ENCODE data around the gene HAUS2.

HAUS2 gene

DNA sequence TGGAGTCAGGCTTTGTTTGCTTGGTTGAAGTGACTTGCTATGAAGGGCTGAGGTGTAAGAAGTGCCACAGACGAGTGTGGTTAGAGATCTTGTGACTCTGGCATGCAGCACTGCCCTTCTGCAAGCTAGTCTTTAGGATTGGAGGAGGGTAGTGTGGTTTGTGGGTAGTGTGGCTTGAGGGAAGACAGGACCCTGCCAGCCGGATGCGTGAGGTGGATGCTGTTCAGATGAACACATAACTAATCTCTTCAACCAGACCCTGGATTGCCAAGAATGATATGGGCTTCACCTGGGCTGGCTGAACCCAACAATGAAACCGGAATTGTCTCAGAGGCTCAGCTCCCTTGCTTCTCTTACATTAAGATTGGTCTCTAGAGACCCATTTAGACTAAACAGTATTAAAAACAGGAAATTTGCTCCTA is 59.5 kb downstream of the HAUS2 start:
- Histone ChIP-seq H3K9ac (ENCODE audit: low read depth, low read length) (no peak overlapping the region), H3K4me2 (ENCODE audit: insufficient read depth, low read length) (no peak overlapping the region), H3K4me3 (ENCODE audit: low read depth in 1 of 2, low read length in 2 of 2) (no peak overlapping the region), H3K27me3 (ENCODE audit: insufficient read depth, low read length, poor library complexity) (no peaks in the 10 kb centered on the region), H2AFZ (ENCODE audit: low read depth, low read length) (no peak overlapping the region), H3K4me1 (ENCODE audit: insufficient read depth, low read length) (peaks cover 18% of the 10 kb centered on the region), H3K9me3 (ENCODE audit: insufficient read depth, low read length, severe bottlenecking) (no peaks in the 10 kb centered on the region), H4K20me1 (ENCODE audit: insufficient read depth, low read length) (peaks cover 9% of the 10 kb centered on the region), H3K36me3 (ENCODE audit: insufficient read depth, low read length) (no peaks in the 10 kb centered on the region), H3K27ac (ENCODE audit: low read length) (no peak overlapping the region), H3K79me2 (ENCODE audit: insufficient read depth, low read length) (no peaks in the 10 kb centered on the region)
- TF ChIP-seq EZH2 (IDR thresholded peaks at IDR 0.05; ENCODE audit: borderline replicate concordance, low read depth, low read length, severe bottlenecking) (no peak), CTCF (IDR thresholded peaks at IDR 0.05; ENCODE audit: borderline replicate concordance, extremely low read depth, low read length, poor library complexity, severe bottlenecking) (no peak)
- DNase-seq (peak; percentile 78), ATAC-seq (ENCODE audit: insufficient read depth, low read depth) (peak; percentile 96)

- Histone ChIP-seq H3K4me1 (ENCODE audit: insufficient read depth, low read length) (peaks cover 18% of the 10 kb centered on the region), H3K27me3 (ENCODE audit: insufficient read depth, low read length, poor library complexity) (no peaks in the 10 kb centered on the region), H3K9ac (ENCODE audit: low read depth, low read length) (no peak overlapping the region), H3K27ac (ENCODE audit: low read length) (no peak overlapping the region), H3K9me3 (ENCODE audit: insufficient read depth, low read length, severe bottlenecking) (no peaks in the 10 kb centered on the region), H4K20me1 (ENCODE audit: insufficient read depth, low read length) (peaks cover 9% of the 10 kb centered on the region), H3K36me3 (ENCODE audit: insufficient read depth, low read length) (no peaks in the 10 kb centered on the region), H3K79me2 (ENCODE audit: insufficient read depth, low read length) (no peaks in the 10 kb centered on the region), H3K4me2 (ENCODE audit: insufficient read depth, low read length) (no peak overlapping the region), H2AFZ (ENCODE audit: low read depth, low read length) (no peak overlapping the region), H3K4me3 (ENCODE audit: low read depth in 1 of 2, low read length in 2 of 2) (no peak overlapping the region)
- DNase-seq (no peak), ATAC-seq (ENCODE audit: insufficient read depth, low read depth) (no peak)
- TF ChIP-seq CTCF (IDR thresholded peaks at IDR 0.05; ENCODE audit: borderline replicate concordance, extremely low read depth, low read length, poor library complexity, severe bottlenecking) (no peak), EZH2 (IDR thresholded peaks at IDR 0.05; ENCODE audit: borderline replicate concordance, low read depth, low read length, severe bottlenecking) (no peak)
Observed at GRCh38 chr15:42608752-42609488, 60.3 kb downstream of the HAUS2 start.

DNA sequence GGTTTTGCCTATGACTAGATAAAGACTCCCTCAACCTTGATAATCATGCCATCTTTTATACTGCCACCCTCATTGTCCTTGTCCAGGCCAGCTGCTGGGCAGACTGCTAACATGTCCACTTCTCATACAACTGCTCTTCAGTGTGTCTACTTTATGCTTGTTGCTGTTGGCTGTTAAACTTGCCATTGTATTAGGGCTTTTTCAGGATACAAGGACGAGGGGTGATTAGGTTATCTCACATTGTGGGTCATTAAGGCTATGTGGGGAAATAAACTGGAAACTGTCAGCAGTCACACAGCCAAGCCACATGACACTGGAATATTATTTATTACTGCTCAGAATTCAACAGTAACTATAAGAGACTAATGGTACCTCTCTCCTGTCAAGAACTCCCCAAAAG is 62.9 kb downstream of the HAUS2 start:
- Histone ChIP-seq H3K4me1 (ENCODE audit: insufficient read depth, low read length) (peaks cover 18% of the 10 kb centered on the region), H3K27me3 (ENCODE audit: insufficient read depth, low read length, poor library complexity) (no peaks in the 10 kb centered on the region), H2AFZ (ENCODE audit: low read depth, low read length) (no peak overlapping the region)

More for the DNA sequence above, 62.9 kb downstream of the HAUS2 start:
- no peak overlapping the region for H3K27ac ChIP-seq (ENCODE audit: low read length)
- H3K9me3 ChIP-seq (ENCODE audit: insufficient read depth, low read length, severe bottlenecking): no peaks in the 10 kb centered on the region
- TF ChIP-seq EZH2 (IDR thresholded peaks at IDR 0.05; ENCODE audit: borderline replicate concordance, low read depth, low read length, severe bottlenecking): no peak
- TF ChIP-seq CTCF (IDR thresholded peaks at IDR 0.05; ENCODE audit: borderline replicate concordance, extremely low read depth, low read length, poor library complexity, severe bottlenecking): no peak
- H3K4me2 ChIP-seq (ENCODE audit: insufficient read depth, low read length): no peak overlapping the region
- no peak for ATAC-seq (ENCODE audit: insufficient read depth, low read depth)
- no peak for DNase-seq
- no peak overlapping the region for H3K4me3 ChIP-seq (ENCODE audit: low read depth in 1 of 2, low read length in 2 of 2)
- H4K20me1 ChIP-seq (ENCODE audit: insufficient read depth, low read length): peaks cover 9% of the 10 kb centered on the region
- H3K79me2 ChIP-seq (ENCODE audit: insufficient read depth, low read length): no peaks in the 10 kb centered on the region
- no peaks in the 10 kb centered on the region for H3K36me3 ChIP-seq (ENCODE audit: insufficient read depth, low read length)
- H3K9ac ChIP-seq (ENCODE audit: low read depth, low read length): no peak overlapping the region
